Caco-2 (cell line): Measurements from ENCODE around the gene ARMC2. TPM values are rescaled to one million over a fixed set of nuclear protein-coding genes. Genes with fewer than 3 reads are reported as not detected.

ENCODE experiments used
- BruUV-seq: library from RNA; stranded (reverse); fragments of 400-500 nt; replicated peaks from 2 replicates; lab custom pipeline; 2021; lab: Mats Ljungman, UMichigan
- CTCF ChIA-PET: fragments of 300-600 bp; sonication (Branson Sonifier 250); formaldehyde crosslinking; loops from one replicate; lab custom pipeline; 2022; ENCODE audit warnings: antibody characterized with exemption; lab: Charles Lee
- POLR2A ChIA-PET: fragments of 300-600 bp; sonication (Branson Sonifier 250); formaldehyde crosslinking; loops from one replicate; lab custom pipeline; 2022; ENCODE audit warnings: antibody characterized with exemption; lab: Charles Lee
- DNase-seq, 2 experiments: peaks; one replicate each; pipeline versions ENCODE4 v3.0.0 to v3.0.0-alpha.2; 2020 to 2022
- H3K27me3 ChIP-seq: replicated peaks from 2 replicates; pipeline ENCODE4 v1.6.0; 2011; ENCODE audit warnings: low read length; ENCODE audit not compliant: control insufficient read depth, insufficient read depth
- H3K36me3 ChIP-seq: 2 replicates; pipeline ENCODE4 v1.5.1; 2011; ENCODE audit warnings: low read length; ENCODE audit not compliant: control insufficient read depth, insufficient read depth
- H3K4me1 ChIP-seq: fragments of 250-450 bp; sonication (Bioruptor Pico); 2 replicates; pipeline ENCODE4 v1.5.1; 2020; ENCODE audit warnings: mild to moderate bottlenecking
- H3K4me3 ChIP-seq: 2 replicates; pipeline ENCODE4 v1.5.1; 2011; ENCODE audit warnings: low read depth, mild to moderate bottlenecking, control low read depth, low read length
- H3K9me3 ChIP-seq: fragments of 250-450 bp; sonication (Bioruptor Pico); 2 replicates; pipeline ENCODE4 v1.5.1; 2020; ENCODE audit warnings: mild to moderate bottlenecking, moderate library complexity
- H3K27ac Mint-ChIP-seq: one replicate; pipeline ENCODE4 v1.8.0; 2022; ENCODE audit warnings: mixed read lengths; ENCODE audit not compliant: unreplicated experiment
- H3K27me3 Mint-ChIP-seq: one replicate; pipeline ENCODE4 v1.8.0; 2022; ENCODE audit warnings: mixed read lengths; ENCODE audit not compliant: insufficient read depth, unreplicated experiment
- H3K36me3 Mint-ChIP-seq: one replicate; pipeline ENCODE4 v1.8.0; 2022; ENCODE audit warnings: mild to moderate bottlenecking, mixed read lengths; ENCODE audit not compliant: insufficient read depth, unreplicated experiment
- H3K4me1 Mint-ChIP-seq: one replicate; pipeline ENCODE4 v1.8.0; 2022; ENCODE audit warnings: low read depth, mixed read lengths; ENCODE audit not compliant: unreplicated experiment
- H3K4me3 Mint-ChIP-seq: one replicate; pipeline ENCODE4 v1.8.0; 2022; ENCODE audit warnings: mild to moderate bottlenecking, moderate library complexity, mixed read lengths; ENCODE audit not compliant: unreplicated experiment
- H3K9me3 Mint-ChIP-seq: one replicate; pipeline ENCODE4 v1.8.0; 2022; ENCODE audit warnings: mixed read lengths; ENCODE audit not compliant: unreplicated experiment
- intact Hi-C: fragments of 100-400 bp; cut with micrococcal nuclease; formaldehyde crosslinking; loops from one replicate; pipeline ENCODE4 v1.10.0; 2022; ENCODE audit not compliant: unreplicated experiment
- total RNA-seq: library from RNA; stranded (reverse); gene quantifications from 2 replicates; pipeline ENCODE4 v1.2.3, GENCODE V29; 2022
- TF ChIP-seq, protein P1 (sequence below), 2 experiments: fragments of 200-600 bp in 1 of 2; IDR thresholded peaks; 1 replicate in 1 of 2; 2 replicates in 1 of 2; pipeline versions ENCODE4 v1.5.1 to v1.8.0; 2011 to 2022; ENCODE audit warnings: antibody characterized with exemption in 1 of 2, control low read depth in 1 of 2, inconsistent platforms in 1 of 2, low read depth in 1 of 2, low read length in 1 of 2, mild to moderate bottlenecking in 1 of 2, moderate library complexity in 1 of 2; ENCODE audit not compliant: insufficient read depth in 1 of 2, severe bottlenecking in 1 of 2, unreplicated experiment in 1 of 2

The ARMC2 gene
- total RNA-seq, 1 experiment from 2014 or later: 7.8 TPM

DNA sequence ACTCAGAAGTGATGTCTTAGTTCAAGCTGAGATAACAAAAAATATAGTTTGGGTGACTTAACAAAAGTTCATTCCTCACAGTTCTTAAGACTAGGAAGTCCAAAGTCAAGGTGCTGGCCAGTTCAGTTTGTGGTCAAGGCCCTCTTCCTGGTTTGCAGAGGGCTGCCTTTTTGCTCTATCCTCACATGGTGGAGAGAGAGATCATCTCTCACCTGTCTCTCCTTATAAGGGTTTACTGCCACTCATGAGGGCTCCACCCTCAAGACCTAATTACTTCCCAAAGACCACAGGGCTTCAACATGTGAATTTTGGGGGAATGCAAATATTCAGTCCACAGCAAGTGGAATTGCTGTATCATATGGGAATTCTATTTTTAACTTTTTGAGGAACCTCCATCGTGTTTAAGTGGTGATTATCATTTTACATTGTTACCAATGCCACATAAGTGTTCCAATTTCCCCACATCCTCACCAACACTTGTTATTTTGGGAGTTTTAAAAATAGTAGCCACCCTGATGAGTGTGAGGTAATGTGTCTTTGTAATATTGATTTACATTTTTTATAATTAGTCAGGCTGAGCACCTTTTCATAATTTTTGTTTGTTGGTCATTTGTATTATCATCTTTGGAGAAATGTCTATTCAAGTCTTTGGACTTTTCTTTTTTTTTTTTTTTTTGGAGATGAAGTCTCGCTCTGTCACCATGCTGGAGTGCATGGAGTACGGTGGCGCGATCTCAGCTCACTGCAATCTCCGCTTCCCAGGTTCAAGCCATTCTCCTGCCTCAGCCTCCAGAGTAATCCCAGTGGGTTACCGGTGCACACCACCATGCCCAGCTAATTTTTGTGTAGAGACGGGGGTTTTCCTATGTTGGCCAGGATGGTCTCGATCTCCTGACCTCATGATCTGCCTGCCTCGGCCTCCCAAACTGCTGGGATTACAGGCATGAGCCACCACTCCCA is 134.2 kb downstream of the ARMC2 start:
- Histone ChIP-seq H3K27me3 (no peaks in the 10 kb centered on the region), H3K4me3 (no peak overlapping the region), H3K4me1 (no peaks in the 10 kb centered on the region), H3K9me3 (no peaks in the 10 kb centered on the region), H3K36me3 (peaks cover 1% of the 10 kb centered on the region; the same call in 1 of the 2 replicates)
- H3K9me3 Mint-ChIP-seq: peaks cover 15% of the 10 kb centered on the region
- TF ChIP-seq, protein P1, sequence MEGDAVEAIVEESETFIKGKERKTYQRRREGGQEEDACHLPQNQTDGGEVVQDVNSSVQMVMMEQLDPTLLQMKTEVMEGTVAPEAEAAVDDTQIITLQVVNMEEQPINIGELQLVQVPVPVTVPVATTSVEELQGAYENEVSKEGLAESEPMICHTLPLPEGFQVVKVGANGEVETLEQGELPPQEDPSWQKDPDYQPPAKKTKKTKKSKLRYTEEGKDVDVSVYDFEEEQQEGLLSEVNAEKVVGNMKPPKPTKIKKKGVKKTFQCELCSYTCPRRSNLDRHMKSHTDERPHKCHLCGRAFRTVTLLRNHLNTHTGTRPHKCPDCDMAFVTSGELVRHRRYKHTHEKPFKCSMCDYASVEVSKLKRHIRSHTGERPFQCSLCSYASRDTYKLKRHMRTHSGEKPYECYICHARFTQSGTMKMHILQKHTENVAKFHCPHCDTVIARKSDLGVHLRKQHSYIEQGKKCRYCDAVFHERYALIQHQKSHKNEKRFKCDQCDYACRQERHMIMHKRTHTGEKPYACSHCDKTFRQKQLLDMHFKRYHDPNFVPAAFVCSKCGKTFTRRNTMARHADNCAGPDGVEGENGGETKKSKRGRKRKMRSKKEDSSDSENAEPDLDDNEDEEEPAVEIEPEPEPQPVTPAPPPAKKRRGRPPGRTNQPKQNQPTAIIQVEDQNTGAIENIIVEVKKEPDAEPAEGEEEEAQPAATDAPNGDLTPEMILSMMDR (IDR thresholded peaks at IDR 0.05; ENCODE audit: insufficient read depth in 1 of 2, low read depth in 1 of 2, low read length in 1 of 2, severe bottlenecking in 1 of 2, unreplicated experiment in 1 of 2): no peak
- H3K36me3 Mint-ChIP-seq: no peaks in the 10 kb centered on the region
- no peaks in the 10 kb centered on the region for H3K4me1 Mint-ChIP-seq
- H3K27me3 Mint-ChIP-seq: no peaks in the 10 kb centered on the region
- ChIA-PET CTCF (no interaction called here), POLR2A (no interaction called here)
- DNase-seq: no peak
- intact Hi-C loops: no loop called here
- H3K4me3 Mint-ChIP-seq: no peak overlapping the region
- no TSS peak for BruUV-seq
- H3K27ac Mint-ChIP-seq: no peak overlapping the region

DNA sequence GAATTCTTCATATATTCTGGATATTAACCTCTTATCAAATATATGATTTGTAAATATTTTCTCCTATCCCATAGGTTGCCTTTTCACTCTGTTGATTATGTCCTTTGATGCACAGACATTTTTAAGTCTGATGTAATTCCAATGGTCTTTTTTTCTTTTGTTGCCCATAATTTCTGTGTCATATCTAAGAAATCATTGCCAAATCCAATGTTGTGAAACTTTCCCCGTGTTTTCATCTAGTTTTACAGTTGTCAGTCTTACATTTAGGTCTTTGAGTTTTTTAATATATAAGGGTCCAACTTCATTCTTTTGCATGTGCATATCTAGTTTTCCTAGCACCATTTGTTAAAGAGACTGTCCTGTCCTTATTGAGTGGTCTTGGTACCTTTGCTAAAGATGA is 134.9 kb downstream of the ARMC2 start:
- no peak for DNase-seq
- no peak overlapping the region for H3K27ac Mint-ChIP-seq
- TF ChIP-seq, protein P1 (IDR thresholded peaks at IDR 0.05; ENCODE audit: insufficient read depth in 1 of 2, low read depth in 1 of 2, low read length in 1 of 2, severe bottlenecking in 1 of 2, unreplicated experiment in 1 of 2): no peak
- no peak overlapping the region for H3K4me3 Mint-ChIP-seq
- H3K36me3 Mint-ChIP-seq: peaks cover 4% of the 10 kb centered on the region
- H3K36me3 ChIP-seq: peaks cover 1% of the 10 kb centered on the region; the same call in 1 of the 2 replicates
- intact Hi-C loops: no loop called here
- ChIA-PET CTCF (no interaction called here), POLR2A (no interaction called here)
- H3K27me3 Mint-ChIP-seq: no peaks in the 10 kb centered on the region
- H3K4me1 Mint-ChIP-seq: peaks cover 4% of the 10 kb centered on the region
- peaks cover 5% of the 10 kb centered on the region for H3K4me1 ChIP-seq
- H3K9me3 Mint-ChIP-seq: peaks cover 8% of the 10 kb centered on the region
- no peaks in the 10 kb centered on the region for H3K9me3 ChIP-seq
- no peak overlapping the region for H3K4me3 ChIP-seq
- no peaks in the 10 kb centered on the region for H3K27me3 ChIP-seq
- BruUV-seq: no TSS peak

DNA sequence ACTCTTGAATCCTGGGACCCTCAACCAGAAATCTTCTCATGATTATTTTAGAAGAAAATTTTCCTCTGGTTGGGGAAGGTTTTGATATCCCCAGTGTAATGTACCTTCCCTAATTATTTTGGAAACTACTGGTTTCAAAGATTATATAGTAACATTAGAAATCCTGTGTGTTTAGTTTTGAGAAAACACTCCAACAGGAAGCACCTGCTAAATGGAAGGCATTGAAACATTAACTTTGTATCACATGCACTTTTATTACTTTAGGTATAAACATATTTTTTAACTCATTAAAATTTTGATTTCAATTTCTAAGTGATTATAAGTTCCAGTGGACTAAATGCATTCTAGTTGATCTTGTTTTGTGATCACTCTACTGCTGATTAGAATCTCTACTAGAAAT is 137.1 kb downstream of the ARMC2 start:
- Histone ChIP-seq H3K36me3 (peaks cover 1% of the 10 kb centered on the region), H3K9me3 (no peaks in the 10 kb centered on the region), H3K27me3 (no peaks in the 10 kb centered on the region), H3K4me1 (peaks cover 24% of the 10 kb centered on the region), H3K4me3 (no peak overlapping the region)
- TF ChIP-seq, protein P1 (IDR thresholded peaks at IDR 0.05; ENCODE audit: insufficient read depth in 1 of 2, low read depth in 1 of 2, low read length in 1 of 2, severe bottlenecking in 1 of 2, unreplicated experiment in 1 of 2): no peak
- no peak for DNase-seq
- ChIA-PET POLR2A (interaction anchor here (0.6 kb wide), 1 partner anchor 14 kb away, joined by 3 read pairs; no protein-coding TSS in a partner anchor), CTCF (no interaction called here)
- no peak overlapping the region for H3K27ac Mint-ChIP-seq
- H3K4me1 Mint-ChIP-seq: peaks cover 17% of the 10 kb centered on the region
- H3K36me3 Mint-ChIP-seq: peaks cover 8% of the 10 kb centered on the region
- intact Hi-C loops: no loop called here
- no peaks in the 10 kb centered on the region for H3K27me3 Mint-ChIP-seq
- no peak overlapping the region for H3K4me3 Mint-ChIP-seq
- no peaks in the 10 kb centered on the region for H3K9me3 Mint-ChIP-seq
- no TSS peak for BruUV-seq
